ENCODE measurements around the gene SDCCAG8. TPM values are rescaled to one million over a fixed set of nuclear protein-coding genes. Genes with fewer than 3 reads are reported as not detected.
A peak's percentile ranks its signal among the peaks of the same experiment; 100 is the strongest.

The SDCCAG8 gene
- total RNA-seq, 1 donor from 2014 or later, result 61.7 TPM

GRCh38 chr1:243390162-243390791 is 134.4 kb downstream of the SDCCAG8 start:
- DNase-seq, result no peak

DNA sequence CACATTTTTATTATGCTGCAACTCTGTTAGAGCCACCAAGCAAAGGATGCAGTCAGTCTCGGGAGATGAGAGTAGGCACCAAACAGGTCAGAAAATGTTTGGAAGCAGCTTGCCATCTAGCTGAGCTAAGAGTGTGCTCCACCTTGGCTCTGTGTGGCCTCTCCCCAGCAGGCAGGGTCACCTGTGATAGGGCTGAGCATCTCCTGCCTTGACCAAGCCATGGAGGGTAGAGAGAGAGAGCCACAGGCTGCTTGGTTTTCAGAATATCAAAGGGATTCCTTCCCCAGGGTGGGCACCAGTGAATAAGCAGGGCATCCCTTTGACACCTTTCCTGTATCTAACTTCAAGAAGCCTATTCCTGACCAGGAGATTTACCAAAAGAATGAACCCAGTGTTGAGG is 135.5 kb downstream of the SDCCAG8 start:
- no peak for DNase-seq

DNA sequence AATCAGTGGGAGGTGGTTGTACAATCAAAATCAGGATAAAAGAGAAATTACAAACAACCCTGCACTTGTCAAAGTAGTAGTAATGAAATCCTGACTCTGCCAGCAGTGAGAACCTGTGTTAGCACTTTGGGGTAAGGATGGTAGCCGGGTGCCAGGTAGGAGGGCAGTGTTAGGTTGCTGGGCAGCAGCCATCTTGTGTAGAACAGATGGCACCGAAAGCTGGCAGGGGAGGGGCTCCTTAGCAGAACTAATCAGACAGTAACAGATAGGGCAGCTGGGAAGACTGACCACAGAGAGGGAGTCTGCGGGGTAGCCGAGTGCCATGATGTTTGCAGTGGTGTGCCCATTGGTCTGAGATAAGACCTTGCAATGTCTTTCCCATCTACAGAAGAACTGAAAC is 137.3 kb downstream of the SDCCAG8 start:
- no peak for DNase-seq

DNA sequence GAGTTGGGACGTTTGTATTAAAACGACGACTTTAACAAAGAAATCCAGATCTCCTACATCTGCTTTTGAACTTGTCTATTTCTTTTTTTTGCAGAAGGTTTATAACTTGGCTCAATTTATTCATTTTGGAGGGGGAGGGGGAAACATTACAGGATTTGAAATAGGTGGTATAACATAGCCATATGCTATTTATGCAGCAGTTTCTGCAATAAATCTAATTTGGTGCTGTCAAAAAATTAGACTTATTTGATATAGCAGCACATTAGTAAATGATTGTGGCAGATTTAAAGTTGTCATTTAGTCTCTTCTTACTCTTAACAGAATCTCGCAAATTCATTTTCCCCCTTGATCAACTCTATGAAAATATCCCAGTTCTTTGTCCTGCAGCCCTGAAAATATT is 138.2 kb downstream of the SDCCAG8 start:
- DNase-seq, result no peak

DNA sequence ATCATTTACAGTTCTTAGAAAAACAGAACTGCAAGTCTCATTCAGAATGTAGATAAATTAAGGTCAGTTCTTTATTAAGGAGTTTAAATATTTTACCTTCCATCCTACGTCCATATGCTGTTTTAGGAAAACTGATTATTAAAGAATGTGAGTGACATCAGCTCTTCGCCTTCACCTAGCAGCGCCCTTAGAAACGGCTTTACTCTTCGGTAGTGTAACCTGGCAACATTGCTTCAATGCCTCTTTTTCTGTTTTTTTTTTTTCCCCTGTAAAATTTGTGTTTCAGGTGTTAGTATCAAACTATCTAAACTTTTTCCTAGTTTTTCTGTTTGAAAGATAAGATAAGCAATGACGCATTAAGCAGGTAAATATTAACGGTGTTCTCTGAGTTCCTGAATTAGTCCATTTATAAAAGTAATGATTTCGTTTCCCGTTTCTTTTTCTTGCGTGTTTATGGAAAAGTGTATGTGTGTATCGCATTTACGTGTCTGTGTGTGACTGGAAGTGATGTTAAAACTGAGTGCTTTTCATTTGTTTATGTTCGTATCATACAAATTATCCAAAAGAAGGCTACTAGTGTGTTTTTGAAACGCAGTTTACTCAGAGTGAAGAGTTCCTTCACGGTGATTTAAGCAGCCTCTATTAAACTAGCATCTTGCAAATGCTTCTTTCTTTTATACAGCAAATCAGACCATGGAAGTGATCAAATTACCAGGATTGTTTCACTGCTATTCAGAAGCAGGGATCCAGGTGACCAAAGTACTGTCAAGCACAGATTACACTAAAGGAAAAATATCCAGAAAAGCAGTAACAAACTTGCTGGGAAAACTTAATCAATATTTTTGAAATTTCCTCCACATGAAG is 139.0 kb downstream of the SDCCAG8 start:
- no peak for DNase-seq

DNA sequence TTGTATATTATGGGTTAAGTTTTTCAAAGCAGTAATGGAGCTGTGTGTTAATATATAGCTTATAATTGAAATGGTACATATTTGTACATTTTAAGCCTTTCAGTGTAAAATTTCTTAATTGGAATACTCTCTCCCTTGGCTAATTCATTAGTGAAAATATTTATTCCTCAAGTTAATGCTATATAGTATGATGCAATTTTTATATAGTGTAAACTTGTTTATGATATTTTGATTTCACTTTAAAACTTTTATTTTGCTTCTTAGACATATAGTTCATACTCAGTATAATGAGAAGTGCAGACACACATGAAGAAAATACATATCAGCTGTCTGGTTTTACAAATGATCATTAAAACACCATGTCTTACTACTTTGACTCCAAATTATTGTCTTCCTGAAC is 140.6 kb downstream of the SDCCAG8 start:
- no peak for DNase-seq

- peak; percentile 62 for DNase-seq
These were observed 141.0 kb downstream of the SDCCAG8 start for GRCh38 chr1:243396876-243397275.

GRCh38 chr1:243397613-243398321 is 141.9 kb downstream of the SDCCAG8 start:
- DNase-seq, result no peak

GRCh38 chr1:243399561-243400155 is 143.8 kb downstream of the SDCCAG8 start:
- no peak for DNase-seq

DNA sequence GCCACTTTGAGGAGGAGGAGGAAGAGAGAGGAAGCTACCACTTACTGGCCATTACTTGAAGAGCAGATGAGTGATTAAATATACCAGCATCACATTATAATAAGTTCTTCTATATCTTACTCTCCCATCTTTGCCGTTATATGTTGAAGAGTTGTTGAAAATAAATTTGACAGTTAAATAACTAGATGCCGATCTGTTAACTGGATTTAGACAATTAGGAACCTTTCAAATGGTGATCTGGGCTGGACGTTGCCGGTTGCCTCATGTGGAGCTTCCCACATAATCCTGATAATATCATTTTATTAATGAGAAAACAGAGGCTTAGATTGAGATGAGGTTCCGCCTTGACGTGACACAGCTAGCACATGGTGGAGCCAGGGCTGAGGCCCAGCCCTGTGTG is 147.0 kb downstream of the SDCCAG8 start:
- no peak for DNase-seq

- DNase-seq, result no peak
These were observed 150.6 kb downstream of the SDCCAG8 start for GRCh38 chr1:243406424-243406823.

- DNase-seq, result no peak
These were observed 151.6 kb downstream of the SDCCAG8 start for GRCh38 chr1:243407284-243408018.

- DNase-seq, result no peak
These were observed 152.6 kb downstream of the SDCCAG8 start for GRCh38 chr1:243408479-243408878.

GRCh38 chr1:243409284-243409683 is 153.4 kb downstream of the SDCCAG8 start:
- DNase-seq, result no peak

DNA sequence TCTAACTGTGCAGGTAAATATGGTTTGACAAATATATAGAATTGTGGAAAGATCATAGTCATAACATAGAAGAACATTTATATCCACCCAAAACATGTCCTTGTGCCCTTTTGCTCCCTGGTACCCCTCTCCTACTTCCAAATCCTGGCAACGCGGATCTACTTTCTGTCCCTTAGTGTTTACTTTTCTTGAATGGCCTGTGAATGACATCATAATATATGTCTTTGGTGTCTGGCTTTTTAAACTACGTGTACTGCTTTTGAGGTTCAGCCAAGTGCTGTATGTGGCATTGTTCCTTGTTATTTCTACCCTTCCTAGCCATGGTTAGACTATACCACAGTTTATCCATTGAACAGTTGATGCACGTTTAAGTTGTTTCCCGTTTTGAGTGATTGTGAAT is 155.6 kb downstream of the SDCCAG8 start:
- DNase-seq, result no peak

DNA sequence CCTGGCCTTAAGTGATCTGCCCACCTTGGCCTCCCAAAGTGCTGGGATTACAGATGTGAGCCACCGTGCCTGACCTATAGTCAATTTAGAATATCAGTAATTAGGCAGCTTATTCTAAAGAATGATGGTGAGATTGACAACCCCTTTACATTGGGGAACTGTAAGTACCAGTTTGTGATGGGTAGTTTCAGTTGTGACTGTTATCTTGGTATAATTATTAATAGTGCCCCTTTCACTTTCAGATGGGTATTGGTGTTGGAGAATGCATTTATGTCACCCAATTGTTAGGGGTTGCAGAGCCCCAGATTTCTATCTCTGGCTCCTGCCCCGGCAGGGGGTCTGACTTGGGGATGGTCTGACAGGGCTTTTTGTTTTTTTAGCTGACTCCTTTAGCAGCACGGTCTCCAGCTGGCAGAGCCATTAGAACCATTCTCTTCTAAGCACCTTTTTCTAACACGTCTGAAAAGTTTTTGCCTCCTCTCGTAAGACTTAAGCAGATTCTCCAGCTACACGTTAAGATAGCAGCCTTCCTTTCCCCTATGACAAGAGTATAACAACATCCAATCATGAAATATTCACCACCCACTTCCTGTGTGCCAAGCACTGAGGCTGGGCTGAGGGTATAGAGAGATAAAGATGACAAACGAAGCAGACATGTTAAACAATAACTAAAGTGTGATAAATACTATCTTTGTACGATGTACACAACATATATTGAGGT is 157.8 kb downstream of the SDCCAG8 start:
- no peak for DNase-seq

- no peak for DNase-seq
These were observed 158.3 kb downstream of the SDCCAG8 start for GRCh38 chr1:243414152-243414494.

- DNase-seq, result peak; percentile 48
These were observed 160.0 kb downstream of the SDCCAG8 start for GRCh38 chr1:243415663-243416408.

DNA sequence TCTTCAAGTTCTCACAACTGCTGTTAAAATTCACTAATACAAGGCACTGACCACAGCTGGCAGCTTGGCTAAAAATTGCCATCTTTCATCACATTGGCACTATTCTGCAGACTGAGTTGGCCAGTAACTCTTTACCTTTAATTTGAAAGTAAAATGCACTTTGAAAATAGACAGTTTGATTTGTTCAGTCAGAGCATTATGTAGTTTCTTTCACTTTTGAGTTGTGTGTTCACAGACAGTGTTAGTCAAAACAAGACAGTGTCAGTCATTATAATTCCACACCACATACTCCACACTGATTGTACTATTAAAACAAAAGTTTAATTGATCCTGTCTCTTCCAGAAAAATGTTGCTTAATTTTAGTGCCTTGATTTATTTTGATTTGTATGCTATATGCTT is 160.7 kb downstream of the SDCCAG8 start:
- DNase-seq, result no peak

Data from tongue (tissue), 2 donors.